ENCODE measurements around the gene SH3TC2. TPM values are rescaled to one million over a fixed set of nuclear protein-coding genes. Genes with fewer than 3 reads are reported as not detected.

The SH3TC2 gene
- polyA plus RNA-seq, 1 donor (not counting 4 experiments of a cell fraction or from before 2014, with no cell fraction given): 19.0 TPM

GRCh38 chr5:148965511-148966265, 97.2 kb downstream of the SH3TC2 start:
- Histone ChIP-seq H3K27me3 (ENCODE audit: control insufficient read depth, extremely low read depth, insufficient read depth, low read length) (no peaks in the 10 kb centered on the region), H3K27ac (ENCODE audit: control insufficient read depth, insufficient read depth, low read length) (peak overlapping the region; percentile 90), H3K9ac (ENCODE audit: control insufficient read depth, extremely low read depth, insufficient read depth, low read length) (peak overlapping the region; percentile 71), H3K9me3 (ENCODE audit: control insufficient read depth, low read depth, low read length) (no peaks in the 10 kb centered on the region), H3K36me3 (ENCODE audit: control insufficient read depth in 2 of 2, extremely low read depth in 1 of 2, insufficient read depth in 2 of 2, low read length in 2 of 2) (no peaks in the 10 kb centered on the region), H3K4me2 (ENCODE audit: control insufficient read depth, extremely low read depth, insufficient read depth, low read depth, low read length) (peak overlapping the region; percentile 25), H3K9me1 (ENCODE audit: control insufficient read depth, extremely low read depth, insufficient read depth, low read length) (no peaks in the 10 kb centered on the region), H4K20me1 (ENCODE audit: control insufficient read depth, extremely low read depth, insufficient read depth, low read length) (no peaks in the 10 kb centered on the region), H2AFZ (ENCODE audit: control insufficient read depth, low read length) (no peak overlapping the region), H3K4me3 (ENCODE audit: control insufficient read depth in 2 of 3, extremely low read depth in 1 of 3, insufficient read depth in 2 of 3, low read depth in 1 of 3, low read length in 3 of 3) (no peak overlapping the region), H3K4me1 (ENCODE audit: control insufficient read depth, extremely low read depth, insufficient read depth, low read length) (peaks cover 50% of the 10 kb centered on the region), H3K79me2 (ENCODE audit: control insufficient read depth, insufficient read depth, low read length) (no peaks in the 10 kb centered on the region)
- DNase-seq (ENCODE audit: low read depth, low spot score): peak; percentile 97
- TF ChIP-seq CTCF (optimal IDR thresholded peaks at IDR 0.05 in 1 of 3, IDR thresholded peaks at IDR 0.05 in 1 of 3, conservative IDR thresholded peaks at IDR 0.05 in 1 of 3; ENCODE audit: extremely low read depth in 1 of 3, insufficient read depth in 2 of 3, low read length in 3 of 3) (no peak), EZH2 (IDR thresholded peaks at IDR 0.05; ENCODE audit: low read length) (no peak)
- FAIRE-seq: peak; percentile 98
- dilution Hi-C loops (cut with MboI; ENCODE audit: extremely low pct_ligation_motif_present, low sequenced_read_pairs): no loop called here

GRCh38 chr5:148963664-148964063, 99.2 kb downstream of the SH3TC2 start:
- H3K27me3 ChIP-seq (ENCODE audit: control insufficient read depth, extremely low read depth, insufficient read depth, low read length): no peaks in the 10 kb centered on the region
- H4K20me1 ChIP-seq (ENCODE audit: control insufficient read depth, extremely low read depth, insufficient read depth, low read length): no peaks in the 10 kb centered on the region
- no peak overlapping the region for H3K4me3 ChIP-seq (ENCODE audit: control insufficient read depth in 2 of 3, extremely low read depth in 1 of 3, insufficient read depth in 2 of 3, low read depth in 1 of 3, low read length in 3 of 3)
- FAIRE-seq (no peak), DNase-seq (ENCODE audit: low read depth, low spot score) (no peak)
- TF ChIP-seq CTCF (optimal IDR thresholded peaks at IDR 0.05 in 1 of 3, IDR thresholded peaks at IDR 0.05 in 1 of 3, conservative IDR thresholded peaks at IDR 0.05 in 1 of 3; ENCODE audit: extremely low read depth in 1 of 3, insufficient read depth in 2 of 3, low read length in 3 of 3) (no peak), EZH2 (IDR thresholded peaks at IDR 0.05; ENCODE audit: low read length) (no peak)
- H2AFZ ChIP-seq (ENCODE audit: control insufficient read depth, low read length): peak overlapping the region; percentile 28
- H3K27ac ChIP-seq (ENCODE audit: control insufficient read depth, insufficient read depth, low read length): no peak overlapping the region
- H3K4me2 ChIP-seq (ENCODE audit: control insufficient read depth, extremely low read depth, insufficient read depth, low read depth, low read length): no peak overlapping the region
- dilution Hi-C loops (cut with MboI; ENCODE audit: extremely low pct_ligation_motif_present, low sequenced_read_pairs): no loop called here
- no peaks in the 10 kb centered on the region for H3K79me2 ChIP-seq (ENCODE audit: control insufficient read depth, insufficient read depth, low read length)
- H3K4me1 ChIP-seq (ENCODE audit: control insufficient read depth, extremely low read depth, insufficient read depth, low read length): peaks cover 33% of the 10 kb centered on the region
- H3K36me3 ChIP-seq (ENCODE audit: control insufficient read depth in 2 of 2, extremely low read depth in 1 of 2, insufficient read depth in 2 of 2, low read length in 2 of 2): no peaks in the 10 kb centered on the region
- no peak overlapping the region for H3K9ac ChIP-seq (ENCODE audit: control insufficient read depth, extremely low read depth, insufficient read depth, low read length)
- H3K9me1 ChIP-seq (ENCODE audit: control insufficient read depth, extremely low read depth, insufficient read depth, low read length): no peaks in the 10 kb centered on the region
- H3K9me3 ChIP-seq (ENCODE audit: control insufficient read depth, low read depth, low read length): no peaks in the 10 kb centered on the region

Measured in keratinocyte (primary cell).